Mesenteric fat pad (tissue), 1 donor: Measurements from ENCODE around the gene CSTPP1. TPM values are rescaled to one million over a fixed set of nuclear protein-coding genes. Genes with fewer than 3 reads are reported as not detected.
"Not testable (repeated sequence)": the region's sequence is repeated elsewhere in the genome, so short reads cannot be mapped to it uniquely, and the experiment has no call there.

Source experiments
- DNase-seq: peaks from one replicate; pipeline ENCODE4 v3.0.0-alpha.2; 2020; ENCODE audit warnings: low spot score
- total RNA-seq: library from RNA; stranded (reverse); fragmentation: NEBNext Ultra II Directional; extraction: Animal tissue kit (Norgen Biotek cat#: 25700); gene quantifications from one replicate; pipeline ENCODE4 v1.2.1, GENCODE V29; 2021
- donor health status: DM: yes; HTN: yes; CAD: no.

Gene CSTPP1
- total RNA-seq, 1 donor from 2014 or later = 15.3 TPM

DNA sequence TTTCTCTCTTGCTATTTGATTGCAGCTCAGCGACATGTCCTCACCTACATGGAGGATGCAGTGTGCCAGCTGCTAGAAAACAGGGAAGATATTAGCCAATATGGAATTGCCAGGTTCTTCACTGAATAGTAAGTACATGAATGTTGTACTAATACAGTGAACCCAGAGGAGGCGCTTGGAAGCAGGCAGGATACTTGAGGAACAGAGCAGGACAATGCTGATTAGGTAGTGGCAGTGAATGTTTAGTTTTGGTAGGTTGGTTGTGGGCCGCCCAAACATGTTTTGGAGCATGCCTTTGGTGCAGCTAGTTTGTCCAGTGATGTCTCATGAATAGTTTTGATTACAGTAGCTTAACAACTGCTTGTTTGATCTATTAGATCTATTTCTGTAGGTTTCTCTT is 50.6 kb downstream of the CSTPP1 start:
- no peak for DNase-seq

DNA sequence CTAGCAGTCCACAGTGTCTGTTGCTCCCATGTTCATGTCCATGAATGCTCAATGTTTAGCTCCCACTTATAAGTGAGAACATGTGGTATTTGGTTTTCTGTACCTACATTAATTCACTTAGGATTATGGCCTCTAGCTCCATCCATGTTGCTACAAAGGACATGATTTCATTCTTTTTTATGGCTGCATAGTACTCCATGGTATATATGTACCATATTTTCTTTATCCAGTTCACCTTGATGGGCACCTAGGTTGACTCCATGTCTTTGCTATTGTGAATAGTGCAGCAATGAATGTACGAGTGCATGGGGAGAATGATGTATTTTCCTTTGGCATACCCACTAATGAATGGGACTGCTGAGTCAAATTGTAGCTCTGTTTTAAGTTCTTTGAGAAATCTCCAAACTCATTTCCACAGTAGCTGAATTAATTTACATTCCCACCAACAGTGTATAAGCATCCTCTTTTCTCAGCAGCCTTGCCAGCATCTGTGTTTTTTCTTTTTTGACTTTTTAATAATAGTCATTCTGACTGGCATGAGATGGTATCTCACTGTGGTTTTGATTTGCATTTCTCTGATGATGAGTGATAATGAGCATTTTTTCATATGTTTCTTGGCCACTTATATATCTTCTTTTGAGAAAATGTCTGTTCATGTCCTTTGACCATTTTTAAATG is 53.4 kb downstream of the CSTPP1 start:
- DNase-seq = not testable (repeated sequence)

DNA sequence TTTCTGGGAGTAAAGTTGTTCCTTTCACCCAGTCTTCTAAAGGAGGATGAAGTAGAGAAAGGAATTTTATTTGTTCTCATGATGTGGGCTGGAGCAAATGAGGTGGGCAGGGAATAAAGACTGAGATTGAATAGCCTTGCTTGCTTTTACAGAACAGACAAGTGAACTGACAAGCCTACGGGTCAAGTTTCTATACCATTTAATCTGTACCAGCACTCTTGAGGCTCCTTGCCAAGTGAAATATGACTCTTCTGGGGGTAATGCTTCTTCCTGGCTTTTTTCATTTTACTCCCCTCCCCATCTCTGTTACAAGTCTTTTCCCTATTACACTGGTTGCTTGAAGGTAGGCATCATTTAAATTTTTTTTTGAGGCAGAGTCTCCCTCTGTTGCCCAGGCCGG is 54.8 kb downstream of the CSTPP1 start:
- no peak for DNase-seq

DNA sequence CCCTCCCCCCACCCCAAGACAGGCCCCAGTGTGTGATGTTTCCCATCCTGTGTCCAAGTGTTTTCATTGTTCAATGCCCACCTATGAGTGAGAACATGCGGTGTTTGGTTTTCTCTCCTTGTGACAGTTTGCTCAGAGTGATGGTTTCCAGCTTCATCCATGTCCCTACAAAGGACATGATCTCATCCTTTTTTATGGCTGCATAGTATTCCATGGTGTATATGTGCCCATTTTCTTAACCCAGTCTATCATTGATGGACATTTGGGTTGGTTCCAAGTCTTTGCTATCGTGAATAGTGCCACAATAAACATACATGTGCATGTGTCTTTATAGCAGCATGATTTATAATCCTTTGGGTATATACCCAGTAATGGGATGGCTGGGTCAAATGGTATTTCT is 55.8 kb downstream of the CSTPP1 start:
- DNase-seq = not testable (repeated sequence)

GRCh38 chr11:46997796-46998195 is 61.2 kb downstream of the CSTPP1 start:
- DNase-seq = not testable (repeated sequence)

GRCh38 chr11:46999217-46999616 is 62.7 kb downstream of the CSTPP1 start:
- DNase-seq = no peak

- DNase-seq = no peak
Observed at GRCh38 chr11:47000033-47000432, 63.5 kb downstream of the CSTPP1 start.

DNA sequence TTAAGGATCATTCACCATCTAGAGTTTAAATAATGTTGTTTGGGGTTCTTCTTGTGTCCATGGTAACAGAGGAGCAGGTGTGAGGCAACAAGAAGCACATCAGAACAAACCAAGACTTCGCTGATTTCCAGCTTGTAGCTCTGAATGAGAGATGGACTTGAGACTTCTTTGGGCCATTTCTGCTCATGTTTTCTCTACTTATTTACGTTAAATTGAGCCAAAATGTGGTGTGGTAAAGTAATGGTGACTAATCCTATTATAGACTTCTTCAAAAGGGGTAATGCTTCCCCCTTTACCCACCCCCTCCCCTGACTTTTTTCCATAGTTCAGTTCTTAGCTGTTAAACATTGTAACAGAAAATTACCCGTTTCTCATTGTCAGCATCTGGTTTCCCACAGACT is 65.2 kb downstream of the CSTPP1 start:
- DNase-seq = no peak

GRCh38 chr11:47002390-47002789 is 65.8 kb downstream of the CSTPP1 start:
- DNase-seq = no peak

- DNase-seq = no peak
Observed at GRCh38 chr11:47003180-47003877, 66.8 kb downstream of the CSTPP1 start.

DNA sequence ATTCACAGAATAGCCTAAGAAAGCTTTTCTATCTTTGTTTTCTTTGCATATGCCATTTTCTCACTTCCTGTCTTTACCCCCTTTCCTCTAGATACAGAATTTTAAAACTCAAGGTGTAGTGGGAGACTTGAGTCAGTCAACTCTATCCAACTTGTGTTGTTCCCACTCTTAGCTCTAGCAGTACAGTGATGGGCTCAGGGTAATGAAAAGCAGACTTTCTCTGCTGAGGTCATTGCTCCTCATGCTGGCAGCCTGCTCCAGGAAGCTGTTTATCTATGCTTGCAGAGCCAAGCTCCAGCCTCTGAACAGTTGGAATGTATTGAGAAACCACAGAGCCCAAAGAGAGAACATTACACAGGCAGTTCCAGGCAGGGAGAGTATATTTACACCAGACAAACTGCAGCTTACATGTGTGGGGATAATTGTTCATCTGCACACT is 68.1 kb downstream of the CSTPP1 start:
- no peak for DNase-seq

DNA sequence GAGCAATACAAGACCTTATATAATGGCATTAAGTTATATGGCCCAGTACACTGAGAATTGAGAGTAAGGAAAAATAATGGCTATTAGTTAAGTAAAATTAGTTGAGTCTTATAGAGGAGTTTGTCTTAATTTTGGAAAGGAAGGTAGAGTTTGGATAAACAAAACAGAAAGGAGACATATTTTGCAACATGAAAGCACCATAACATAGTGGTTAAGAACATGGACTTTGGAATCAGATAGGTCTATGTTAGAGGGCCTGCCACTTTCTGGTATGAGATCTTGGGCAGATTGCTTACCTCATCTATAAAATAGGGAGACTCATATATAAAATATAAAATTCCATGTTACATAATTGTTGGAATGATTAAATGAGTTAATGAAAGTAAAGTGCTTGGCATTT is 68.9 kb downstream of the CSTPP1 start:
- DNase-seq = no peak

- no peak for DNase-seq
Observed at GRCh38 chr11:47007579-47007978, 71.0 kb downstream of the CSTPP1 start.

DNA sequence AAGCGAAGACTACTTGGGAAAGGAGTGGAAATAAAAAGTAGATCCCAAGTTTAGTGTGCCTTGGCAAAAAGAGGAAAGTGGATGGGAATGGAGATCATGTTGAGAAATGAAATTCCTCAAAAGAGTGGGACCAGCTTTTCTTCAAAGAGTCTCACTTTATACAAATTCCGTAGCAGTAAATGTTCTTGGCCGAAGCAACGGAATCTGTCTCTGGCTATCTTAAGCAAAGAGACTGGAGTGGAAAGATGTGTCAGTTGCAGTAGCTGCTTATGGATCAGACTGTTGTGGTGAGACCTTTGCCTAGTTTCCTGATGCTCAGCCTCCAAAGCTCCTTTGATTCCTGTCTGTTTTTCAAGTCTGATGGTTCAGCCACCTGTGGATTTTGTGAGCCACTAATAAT is 73.6 kb downstream of the CSTPP1 start:
- DNase-seq = no peak

DNA sequence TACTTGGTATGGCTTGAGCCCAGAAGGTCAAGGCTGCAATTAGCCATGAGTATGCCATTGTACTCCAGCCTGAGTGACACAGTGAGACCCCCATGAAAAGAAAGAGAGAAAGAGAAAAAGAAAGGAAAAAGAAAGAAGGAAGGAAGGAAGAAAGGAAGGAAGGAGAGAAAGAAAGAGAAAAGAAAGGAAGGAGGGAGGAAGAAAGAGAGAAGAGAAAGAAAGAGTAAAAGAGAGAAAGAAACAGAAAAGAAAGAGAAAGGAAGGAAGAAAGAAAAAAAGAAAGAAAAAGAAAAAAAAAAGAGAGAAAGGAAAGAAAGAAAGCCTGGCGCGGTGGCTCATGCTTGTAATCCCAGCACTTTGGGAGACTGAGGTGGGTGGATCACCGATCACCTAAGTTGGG is 77.5 kb downstream of the CSTPP1 start:
- DNase-seq = no peak

GRCh38 chr11:47018637-47019036 is 82.1 kb downstream of the CSTPP1 start:
- DNase-seq = no peak

- DNase-seq = no peak
Observed at GRCh38 chr11:47020793-47021526, 84.4 kb downstream of the CSTPP1 start.

- DNase-seq = no peak
Observed at GRCh38 chr11:47021527-47021818, 84.9 kb downstream of the CSTPP1 start.

DNA sequence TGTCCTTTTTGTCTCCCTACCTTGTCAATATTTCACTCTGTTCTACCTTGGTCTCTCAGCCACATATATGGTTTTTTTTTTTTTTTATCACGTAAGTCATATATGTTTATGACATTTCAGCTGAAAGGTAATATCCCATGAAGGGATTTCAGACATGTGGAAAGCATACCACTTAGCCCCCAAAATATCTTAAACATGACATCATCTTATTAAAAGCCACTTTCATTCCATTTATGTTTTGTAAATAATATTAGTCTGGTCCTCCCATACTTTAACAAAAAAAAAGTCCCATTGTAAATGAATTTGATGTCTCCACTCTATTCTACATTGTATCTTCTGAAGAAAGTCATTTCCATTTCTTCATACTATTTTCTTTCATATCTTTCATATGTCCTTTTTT is 85.4 kb downstream of the CSTPP1 start:
- no peak for DNase-seq

GRCh38 chr11:47028195-47029093 is 91.9 kb downstream of the CSTPP1 start:
- no peak for DNase-seq

- DNase-seq = no peak
Observed at GRCh38 chr11:47033439-47033838, 96.9 kb downstream of the CSTPP1 start.
